ENCODE data around the gene CDK1. TPM values are rescaled to one million over a fixed set of nuclear protein-coding genes. Genes with fewer than 3 reads are reported as not detected.

Gene CDK1
- total and polyA plus RNA-seq, 2 experiments from 2014 or later, result 40.5 to 43.2 TPM

DNA sequence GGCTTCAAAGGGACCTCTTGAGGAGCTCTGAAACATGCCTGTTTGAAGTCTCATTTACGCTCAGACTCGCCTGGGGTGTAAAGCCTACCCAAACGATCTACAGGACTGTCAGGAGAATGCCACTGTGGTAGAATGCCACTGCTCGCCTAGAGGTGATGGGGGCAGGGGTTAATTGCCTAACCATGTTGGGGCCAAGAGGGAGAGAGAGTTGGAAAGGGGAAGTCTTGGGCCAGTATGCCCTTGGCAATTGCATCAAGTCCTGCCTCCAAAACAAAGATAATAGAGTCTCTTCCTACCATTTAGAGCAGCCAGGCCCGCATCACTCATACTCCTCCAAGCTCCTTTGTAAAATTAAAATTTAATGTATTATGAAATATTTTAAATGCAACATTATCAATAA, 25.2 kb downstream of the CDK1 start:
- no peak for DNase-seq
- no peaks in the 10 kb centered on the region for H3K9me3 ChIP-seq (ENCODE audit: low read depth)
- no peak overlapping the region for H3K4me2 ChIP-seq (ENCODE audit: unreplicated experiment)
- H3K27ac ChIP-seq, result no peak overlapping the region
- no peaks in the 10 kb centered on the region for H3K4me1 ChIP-seq (ENCODE audit: insufficient read depth)
- no peak overlapping the region for H3K9ac ChIP-seq
- H3K36me3 ChIP-seq (ENCODE audit: low read depth), result no peaks in the 10 kb centered on the region
- 81 to 85% methylated on average over 5 of the region's 5 CpGs for WGBS, 2 experiments (ENCODE audit: low coverage in 1 of 2, low lambda C conversion rate in 2 of 2, missing lambda C conversion rate in 2 of 2)
- H3K27me3 ChIP-seq (replicated peaks; ENCODE audit: insufficient read depth), result no peaks in the 10 kb centered on the region
- TF ChIP-seq EZH2phosphoT487 (IDR thresholded peaks at IDR 0.05; ENCODE audit: insufficient read depth, low read depth) (no peak), EZH2 (IDR thresholded peaks at IDR 0.05; ENCODE audit: insufficient read depth, poor library complexity, severe bottlenecking) (no peak)
- no peaks in the 10 kb centered on the region for H3K79me2 ChIP-seq (ENCODE audit: insufficient read depth)
- no peak overlapping the region for H2AFZ ChIP-seq
- in situ Hi-C loops (cut with MboI), result loop anchor here (25.0 kb wide), 1 partner anchor 934 kb away; no protein-coding TSS in a partner anchor
- H4K20me1 ChIP-seq (ENCODE audit: insufficient read depth), result no peaks in the 10 kb centered on the region
- no peaks in the 10 kb centered on the region for H3F3A ChIP-seq (ENCODE audit: insufficient read depth)
- no peaks in the 10 kb centered on the region for H3K9me2 ChIP-seq (ENCODE audit: insufficient read depth)
- no peak overlapping the region for H3K4me3 ChIP-seq

DNA sequence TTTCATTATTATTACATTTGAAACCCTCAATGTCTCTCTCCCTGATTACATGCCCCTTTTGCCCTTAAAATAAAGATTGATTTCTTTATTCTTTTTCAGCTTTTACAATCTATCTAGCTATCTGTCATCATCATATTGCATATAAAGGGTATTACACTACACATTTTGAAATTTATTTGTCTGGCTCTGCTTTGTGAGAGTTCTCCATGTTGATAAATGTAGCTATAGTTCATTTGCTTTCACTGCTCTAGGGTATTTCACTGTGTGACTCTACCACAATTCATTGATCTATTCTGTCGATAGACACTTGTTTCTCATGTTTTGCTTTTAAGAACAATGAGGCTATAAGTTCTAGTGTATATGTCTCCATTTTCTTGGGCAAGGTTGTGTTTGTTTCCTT, 25.6 kb downstream of the CDK1 start:
- Histone ChIP-seq H3K9ac (no peak overlapping the region), H4K20me1 (ENCODE audit: insufficient read depth) (no peaks in the 10 kb centered on the region), H3K4me3 (no peak overlapping the region), H3K9me3 (ENCODE audit: low read depth) (no peaks in the 10 kb centered on the region), H3K9me2 (ENCODE audit: insufficient read depth) (no peaks in the 10 kb centered on the region), H3F3A (ENCODE audit: insufficient read depth) (peaks cover 4% of the 10 kb centered on the region; the same call in 1 of the 2 replicates), H3K27me3 (replicated peaks; ENCODE audit: insufficient read depth) (no peaks in the 10 kb centered on the region), H3K79me2 (ENCODE audit: insufficient read depth) (no peaks in the 10 kb centered on the region), H3K36me3 (ENCODE audit: low read depth) (no peaks in the 10 kb centered on the region), H3K4me1 (ENCODE audit: insufficient read depth) (0 out of 2 replicates have a peak, but pooled peaks cover under 1% of the 10 kb centered on the region), H3K4me2 (ENCODE audit: unreplicated experiment) (no peak overlapping the region), H3K27ac (no peak overlapping the region), H2AFZ (no peak overlapping the region)
- WGBS, 2 experiments (ENCODE audit: low coverage in 1 of 2, low lambda C conversion rate in 2 of 2, missing lambda C conversion rate in 2 of 2), result 100% methylated on average over 1 of the region's 1 CpG
- no peak for TF ChIP-seq EZH2phosphoT487 (IDR thresholded peaks at IDR 0.05; ENCODE audit: insufficient read depth, low read depth)
- TF ChIP-seq EZH2 (IDR thresholded peaks at IDR 0.05; ENCODE audit: insufficient read depth, poor library complexity, severe bottlenecking), result no peak
- in situ Hi-C loops (cut with MboI), result loop anchor here (25.0 kb wide), 1 partner anchor 933 kb away; no protein-coding TSS in a partner anchor
- DNase-seq, result no peak

DNA sequence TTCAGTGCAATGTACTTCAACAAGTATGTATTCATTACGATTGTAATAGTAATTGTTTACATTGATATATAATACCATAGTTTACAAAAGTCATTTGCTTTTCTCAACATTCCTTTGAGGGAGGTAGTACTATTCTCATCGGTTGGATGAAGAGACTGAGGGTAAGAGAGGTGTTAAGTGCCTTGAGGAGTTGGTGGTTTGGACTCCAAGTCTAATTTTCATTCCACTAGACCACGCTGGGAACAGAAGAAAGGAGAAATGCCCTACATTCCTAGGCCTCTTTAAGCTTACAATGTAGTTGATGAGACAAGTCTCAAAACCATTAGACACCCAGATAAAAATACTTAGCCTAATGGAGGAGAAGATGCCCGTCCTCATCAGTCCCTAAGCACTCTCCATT, 28.6 kb downstream of the CDK1 start:
- in situ Hi-C loops (cut with MboI), result loop anchor here (25.0 kb wide), 1 partner anchor 930 kb away; no protein-coding TSS in a partner anchor
- Histone ChIP-seq H3K4me3 (no peak overlapping the region), H3K9me3 (ENCODE audit: low read depth) (no peaks in the 10 kb centered on the region), H3K9me2 (ENCODE audit: insufficient read depth) (no peaks in the 10 kb centered on the region), H3K36me3 (ENCODE audit: low read depth) (no peaks in the 10 kb centered on the region), H3K4me2 (ENCODE audit: unreplicated experiment) (no peak overlapping the region), H3K4me1 (ENCODE audit: insufficient read depth) (peaks cover 6% of the 10 kb centered on the region; the same call in 1 of the 2 replicates), H2AFZ (no peak overlapping the region), H3F3A (ENCODE audit: insufficient read depth) (peaks cover 15% of the 10 kb centered on the region), H3K79me2 (ENCODE audit: insufficient read depth) (no peaks in the 10 kb centered on the region), H4K20me1 (ENCODE audit: insufficient read depth) (no peaks in the 10 kb centered on the region), H3K27me3 (replicated peaks; ENCODE audit: insufficient read depth) (no peaks in the 10 kb centered on the region), H3K27ac (no peak overlapping the region), H3K9ac (no peak overlapping the region)
- 78 to 82% methylated on average over 4 of the region's 4 CpGs for WGBS, 2 experiments (ENCODE audit: low coverage in 1 of 2, low lambda C conversion rate in 2 of 2, missing lambda C conversion rate in 2 of 2)
- DNase-seq, result no peak
- TF ChIP-seq EZH2 (IDR thresholded peaks at IDR 0.05; ENCODE audit: insufficient read depth, poor library complexity, severe bottlenecking) (no peak), EZH2phosphoT487 (IDR thresholded peaks at IDR 0.05; ENCODE audit: insufficient read depth, low read depth) (no peak)

DNA sequence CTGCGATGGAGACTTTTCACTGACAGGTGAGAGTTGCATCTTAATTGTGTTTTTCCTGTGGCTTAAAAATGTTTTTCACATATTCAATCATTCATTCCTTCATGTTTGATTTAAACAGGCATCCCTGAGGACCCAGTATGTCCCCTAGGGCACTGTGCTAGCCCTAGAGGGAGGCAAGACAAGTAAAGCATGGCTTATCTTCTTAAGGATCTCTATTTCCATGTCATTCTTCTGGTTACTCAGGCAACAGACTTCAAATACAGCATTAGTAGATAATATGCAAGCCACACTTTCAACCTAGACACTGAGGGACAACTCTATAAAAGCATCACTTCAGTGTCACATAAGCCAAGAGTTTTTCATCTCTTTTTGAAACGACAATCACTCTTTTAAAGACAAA, 29.2 kb downstream of the CDK1 start:
- no peak overlapping the region for H3K27ac ChIP-seq
- H3K79me2 ChIP-seq (ENCODE audit: insufficient read depth), result no peaks in the 10 kb centered on the region
- TF ChIP-seq EZH2 (IDR thresholded peaks at IDR 0.05; ENCODE audit: insufficient read depth, poor library complexity, severe bottlenecking) (no peak), EZH2phosphoT487 (IDR thresholded peaks at IDR 0.05; ENCODE audit: insufficient read depth, low read depth) (no peak)
- in situ Hi-C loops (cut with MboI), result loop anchor here (25.0 kb wide), 1 partner anchor 930 kb away; no protein-coding TSS in a partner anchor
- H3K27me3 ChIP-seq (replicated peaks; ENCODE audit: insufficient read depth), result no peaks in the 10 kb centered on the region
- H4K20me1 ChIP-seq (ENCODE audit: insufficient read depth), result no peaks in the 10 kb centered on the region
- peaks cover 15% of the 10 kb centered on the region for H3F3A ChIP-seq (ENCODE audit: insufficient read depth)
- H3K4me2 ChIP-seq (ENCODE audit: unreplicated experiment), result no peak overlapping the region
- WGBS, 2 experiments (ENCODE audit: low coverage in 1 of 2, low lambda C conversion rate in 2 of 2, missing lambda C conversion rate in 2 of 2), result 75 to 76% methylated on average over 2 of the region's 2 CpGs
- no peaks in the 10 kb centered on the region for H3K9me3 ChIP-seq (ENCODE audit: low read depth)
- H3K4me1 ChIP-seq (ENCODE audit: insufficient read depth), result peaks cover 6% of the 10 kb centered on the region; the same call in 1 of the 2 replicates
- H2AFZ ChIP-seq, result no peak overlapping the region
- DNase-seq, result no peak
- no peak overlapping the region for H3K9ac ChIP-seq
- no peak overlapping the region for H3K4me3 ChIP-seq
- no peaks in the 10 kb centered on the region for H3K9me2 ChIP-seq (ENCODE audit: insufficient read depth)
- H3K36me3 ChIP-seq (ENCODE audit: low read depth), result no peaks in the 10 kb centered on the region

Measured in GM23248 (cell line).